HG03354 (cell line): ENCODE data around the gene SYNJ2BP.
"Not testable (repeated sequence)": the region's sequence is repeated elsewhere in the genome, so short reads cannot be mapped to it uniquely, and the experiment has no call there.

Experiments
- ATAC-seq: cut with Tn5 transposase; IDR thresholded peaks from one replicate; pipeline ENCODE4 v1.9.1; 2021; ENCODE audit warnings: mild to moderate bottlenecking; ENCODE audit not compliant: unreplicated experiment, poor library complexity, severe bottlenecking

SYNJ2BP gene, protein sequence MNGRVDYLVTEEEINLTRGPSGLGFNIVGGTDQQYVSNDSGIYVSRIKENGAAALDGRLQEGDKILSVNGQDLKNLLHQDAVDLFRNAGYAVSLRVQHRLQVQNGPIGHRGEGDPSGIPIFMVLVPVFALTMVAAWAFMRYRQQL

GRCh38 chr14:70416725-70417349 lies at the start of gene SYNJ2BP:
Gene SYNJ2BP, minus strand, starts transcription at chr14:70417090. Its CDS starts 127 bp downstream, at chr14:70416963.
- ATAC-seq = peak; percentile 75

DNA sequence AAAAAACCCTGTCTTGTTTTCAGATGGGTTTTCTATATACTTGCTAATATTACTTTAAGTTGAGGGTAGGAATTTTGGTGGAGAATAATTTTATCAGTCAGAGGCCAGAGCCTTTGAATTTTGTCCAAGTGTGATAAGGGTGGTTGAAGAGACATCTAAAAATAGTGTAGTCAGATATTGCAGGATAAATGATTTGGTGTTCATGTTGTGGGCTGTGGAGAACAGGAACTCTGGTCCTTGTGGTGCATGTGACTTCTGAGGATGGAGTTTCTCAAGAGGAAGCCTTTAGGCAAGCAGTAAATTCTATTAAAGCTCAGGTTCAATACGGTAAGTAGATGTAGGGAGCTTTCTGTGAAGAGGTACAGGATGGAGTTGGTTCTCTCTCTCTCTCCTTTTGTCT lies 37.8 kb upstream of the SYNJ2BP start:
- ATAC-seq = no peak

DNA sequence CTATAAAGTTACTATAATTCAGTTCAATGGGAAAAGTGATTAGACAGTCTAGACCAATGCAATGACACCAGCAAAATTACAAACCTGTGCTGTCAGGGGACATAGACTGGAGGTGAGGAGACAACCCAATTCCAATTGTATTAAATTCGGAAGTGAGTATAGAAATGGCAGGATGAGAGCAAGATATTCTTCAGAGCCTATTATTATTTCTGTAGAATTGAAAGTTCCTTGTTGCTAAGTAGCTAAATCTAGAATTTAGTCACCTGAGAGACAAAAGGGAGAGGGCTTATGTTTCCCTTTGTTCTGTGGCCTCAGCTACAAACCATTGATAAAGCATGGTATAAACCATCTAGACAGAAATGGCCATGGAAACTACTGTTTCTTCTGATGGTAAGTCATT lies 35.0 kb upstream of the SYNJ2BP start, which contains the start of gene ADAM21:
Gene ADAM21 (plus strand): TSS at position 301 of the 400 bp plus-strand sequence. CDS start 5,326 bp downstream, outside the sequence.
- no peak for ATAC-seq

DNA sequence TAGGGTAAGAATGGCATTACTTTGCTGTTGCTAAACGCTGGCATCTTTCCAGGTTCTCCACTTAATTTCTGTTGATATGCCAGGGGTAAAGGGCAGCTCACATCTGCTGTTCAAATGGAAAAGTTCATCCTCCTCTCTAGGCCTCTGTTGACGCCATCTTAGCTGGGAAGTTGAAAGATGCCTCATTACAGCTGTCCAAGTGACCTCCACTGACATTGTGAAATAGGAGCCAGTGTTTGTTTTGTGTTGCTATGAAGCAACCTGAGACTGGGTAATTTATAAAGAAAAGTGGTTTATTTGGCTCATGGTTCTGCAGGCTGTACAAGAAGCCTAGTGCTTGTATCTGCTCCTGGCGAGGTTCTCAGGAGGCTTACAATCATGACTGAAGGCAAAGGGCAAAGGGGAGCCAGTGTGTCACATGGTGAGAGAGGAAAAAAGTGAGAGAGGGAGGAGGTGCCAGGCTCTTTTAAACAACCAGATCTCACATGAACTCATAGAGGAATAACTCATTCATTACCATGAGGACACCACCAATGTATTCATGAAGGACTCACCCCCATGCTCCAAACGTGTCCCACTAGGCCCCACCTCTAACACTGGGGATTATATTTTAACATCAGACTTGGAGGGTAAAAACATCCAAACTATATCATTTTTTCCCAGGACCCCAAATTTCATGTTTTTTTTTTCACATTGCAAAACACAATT lies 31.9 kb upstream of the SYNJ2BP start:
- no peak for ATAC-seq

- no peak for ATAC-seq
These were observed 25.9 kb upstream of the SYNJ2BP start for GRCh38 chr14:70442750-70443149.

DNA sequence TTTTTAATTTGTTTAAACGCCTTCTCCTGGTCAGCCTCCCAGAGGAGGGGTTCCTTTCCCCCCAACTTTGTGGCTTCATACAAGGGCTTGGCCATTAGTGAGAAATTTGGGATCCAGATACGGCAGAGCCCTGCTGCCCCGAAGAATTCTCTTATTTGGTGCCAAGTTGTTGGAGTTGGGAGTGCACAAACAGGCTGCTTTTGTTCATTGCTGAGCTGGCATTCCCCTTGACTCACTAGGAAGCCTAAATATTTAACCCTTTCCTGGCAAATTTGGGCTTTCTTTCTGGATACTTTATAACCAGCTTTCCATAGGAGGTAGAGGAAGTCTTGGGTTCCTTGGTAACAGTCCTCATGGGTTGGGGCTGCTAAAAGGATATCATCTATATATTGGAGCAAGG lies 24.8 kb upstream of the SYNJ2BP start:
- no peak for ATAC-seq

GRCh38 chr14:70436867-70437266 lies 20.0 kb upstream of the SYNJ2BP start:
- ATAC-seq = no peak

DNA sequence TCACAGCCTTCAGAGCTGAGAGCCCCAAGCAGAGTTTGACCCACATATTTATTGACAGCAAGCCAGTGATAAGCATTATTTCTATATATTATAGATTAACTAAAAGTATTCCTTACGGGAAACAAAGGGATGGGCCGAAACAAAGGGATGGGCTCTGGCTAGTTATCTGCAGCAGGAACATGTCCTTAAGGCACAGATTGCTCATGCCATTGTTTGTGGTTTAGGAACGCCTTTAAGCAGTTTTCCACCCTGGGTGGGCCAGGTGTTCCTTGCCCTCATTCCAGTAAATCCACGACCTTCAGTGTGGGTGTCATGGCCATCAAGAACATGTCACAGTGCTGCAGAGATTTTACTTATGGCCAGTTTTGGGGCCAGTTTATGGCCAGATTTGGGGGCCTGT lies 9.7 kb upstream of the SYNJ2BP start:
- not testable (repeated sequence) for ATAC-seq

GRCh38 chr14:70425354-70425753 lies 8.5 kb upstream of the SYNJ2BP start:
- no peak for ATAC-seq

DNA sequence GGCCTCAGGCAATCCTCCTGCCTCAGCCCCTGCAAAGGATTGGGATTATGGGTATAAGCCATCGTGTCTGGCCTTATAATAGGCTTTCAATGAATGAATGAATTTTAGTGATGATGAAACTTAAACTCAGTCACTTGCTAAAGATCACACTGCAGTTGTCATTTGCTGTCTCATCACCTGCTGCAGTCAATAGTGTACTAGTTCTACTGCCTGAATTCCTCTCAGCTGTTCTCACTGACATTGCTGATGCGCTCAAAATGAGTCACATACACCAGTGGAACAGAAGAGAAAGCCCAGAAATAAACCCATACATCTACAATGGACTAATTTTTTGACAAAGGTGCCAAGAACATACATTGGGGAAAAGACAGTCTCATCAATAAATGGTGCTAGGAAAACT lies 5.6 kb upstream of the SYNJ2BP start:
- no peak for ATAC-seq

DNA sequence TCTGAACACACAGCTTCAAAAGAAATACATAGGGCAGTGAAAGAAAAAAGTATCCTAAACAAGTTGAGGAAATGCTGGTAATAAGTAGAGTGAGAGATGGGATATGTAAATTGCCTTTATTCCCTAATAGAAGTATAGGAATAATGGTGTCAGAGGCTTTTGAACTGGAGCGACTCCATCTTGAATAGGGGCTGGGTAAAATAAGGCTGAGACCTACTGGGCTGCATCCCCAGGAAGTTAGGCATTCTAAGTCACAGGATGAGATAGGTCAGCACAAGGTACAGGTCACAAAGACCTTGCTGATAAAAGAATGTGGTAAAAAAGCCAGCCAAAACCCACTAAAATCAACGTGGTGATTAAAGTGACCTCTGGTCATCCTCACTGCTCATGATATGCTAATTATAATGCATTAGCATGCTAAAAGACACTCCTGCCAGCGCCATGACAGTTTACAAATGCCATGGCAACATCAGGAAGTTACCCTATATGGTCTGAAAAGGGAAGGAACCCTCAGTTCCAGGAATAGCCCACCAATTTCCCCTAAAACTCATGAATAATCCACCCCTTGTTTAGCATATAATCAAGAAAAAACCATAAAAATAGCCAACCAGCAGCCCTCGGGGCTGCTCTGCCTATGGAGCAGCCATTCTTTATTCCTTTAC lies 2.5 kb upstream of the SYNJ2BP start:
- ATAC-seq = not testable (repeated sequence)

DNA sequence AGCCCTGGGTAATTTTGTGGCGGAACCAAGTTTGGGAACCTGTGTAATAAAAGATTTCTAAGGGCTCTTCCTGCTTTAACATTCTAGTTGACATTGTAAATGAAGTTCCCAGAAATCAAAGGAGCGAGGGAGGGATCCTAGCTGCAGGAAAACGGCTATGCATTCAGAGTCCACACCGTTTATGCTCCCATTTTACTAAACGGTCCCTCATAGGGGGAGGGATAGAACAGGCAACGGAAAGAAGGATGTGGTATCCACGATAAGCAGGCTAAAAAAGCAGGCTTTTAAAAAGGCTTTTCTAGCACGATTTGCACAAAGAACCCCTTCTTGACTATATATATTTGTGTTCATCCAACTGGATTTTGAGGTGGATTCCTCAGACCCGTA lies 559 bp downstream of the SYNJ2BP start:
- ATAC-seq = peak; percentile 10

DNA sequence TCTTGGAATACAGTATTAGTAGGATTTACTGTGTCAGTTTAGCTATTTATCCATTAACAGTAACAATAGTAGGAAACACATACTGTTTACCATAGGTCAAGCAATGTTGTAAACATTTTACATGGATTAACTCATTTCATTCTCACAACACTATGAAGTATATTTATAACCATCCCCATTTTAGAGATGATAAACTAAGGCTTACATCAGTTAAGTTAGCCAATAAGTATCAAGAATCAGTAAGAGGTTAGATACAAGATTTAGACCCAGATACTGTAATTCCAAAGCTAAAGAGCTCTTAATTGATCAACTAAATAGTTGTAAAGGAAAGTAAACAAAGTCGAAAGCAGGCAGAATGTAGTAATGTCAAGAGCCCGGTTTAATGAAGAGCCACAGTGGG lies 1.1 kb downstream of the SYNJ2BP start:
- ATAC-seq = no peak

DNA sequence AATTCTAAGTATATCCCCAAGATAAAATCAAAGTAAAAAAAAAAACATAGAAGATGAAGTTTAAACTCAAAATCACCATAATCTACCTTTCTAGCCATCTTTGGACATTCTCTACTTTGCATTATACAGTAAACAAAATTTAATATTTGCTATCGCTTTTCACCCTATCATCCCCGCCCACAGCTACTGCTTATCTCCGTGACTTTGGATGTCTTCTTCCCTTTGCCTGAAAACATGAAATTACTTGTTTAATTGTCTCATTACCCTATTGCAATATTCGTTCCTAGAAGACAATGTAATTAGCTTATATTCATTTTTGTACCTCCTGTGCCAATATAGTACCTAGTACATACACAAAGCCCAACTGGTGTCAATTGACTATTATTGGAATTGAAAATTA lies 9.3 kb downstream of the SYNJ2BP start:
- no peak for ATAC-seq

DNA sequence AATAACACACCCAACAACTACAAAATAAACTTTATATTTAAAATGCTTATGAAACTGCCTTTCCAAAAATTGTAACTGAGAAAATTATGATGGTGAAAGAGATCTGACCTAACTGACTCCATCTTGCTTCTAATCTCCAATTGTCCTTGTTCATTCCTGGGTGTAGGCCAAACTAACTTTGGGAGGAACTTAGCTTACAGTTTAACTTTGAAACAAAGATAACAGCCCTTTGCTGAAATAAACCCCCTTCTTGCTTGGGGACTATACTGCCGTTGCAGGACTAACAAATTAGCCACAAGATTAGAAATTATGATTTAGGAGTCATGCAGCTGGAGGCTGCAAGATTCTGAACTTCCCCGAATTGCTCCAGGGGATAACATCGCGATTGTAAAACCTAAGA lies 10.7 kb downstream of the SYNJ2BP start:
- ATAC-seq = not testable (repeated sequence)

- ATAC-seq = not testable (repeated sequence)
These were observed 13.6 kb downstream of the SYNJ2BP start for GRCh38 chr14:70403335-70403734.

DNA sequence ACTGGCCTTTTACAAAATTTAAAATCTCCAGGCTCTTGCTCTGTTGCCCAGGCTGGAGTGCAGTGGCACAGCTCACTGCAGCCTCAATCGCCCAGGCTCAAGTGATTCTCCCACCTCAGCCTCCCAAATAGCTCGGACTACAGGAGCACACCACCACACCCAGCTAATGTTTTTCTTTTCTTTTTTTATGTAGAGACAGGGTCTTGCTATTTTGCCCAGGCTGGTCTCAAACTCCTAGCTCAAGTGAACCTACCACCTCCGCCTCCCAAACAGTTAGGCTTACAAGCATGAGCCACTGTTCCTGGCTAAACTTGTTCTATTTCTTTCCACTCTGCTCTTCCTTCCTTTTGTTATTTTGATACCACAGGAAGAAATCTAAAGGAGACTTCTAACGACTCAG lies 15.2 kb downstream of the SYNJ2BP start:
- no peak for ATAC-seq

GRCh38 chr14:70398706-70399431 lies 18.0 kb downstream of the SYNJ2BP start:
- ATAC-seq = no peak

GRCh38 chr14:70398280-70398679 lies 18.6 kb downstream of the SYNJ2BP start:
- ATAC-seq = no peak

- ATAC-seq = no peak
These were observed 19.1 kb downstream of the SYNJ2BP start for GRCh38 chr14:70397746-70398145.
